OCI-LY3 (cell line): Measurements from ENCODE around the gene TTLL9.
"Not testable (repeated sequence)": the region's sequence is repeated elsewhere in the genome, so short reads cannot be mapped to it uniquely, and the experiment has no call there.

Experiments
- H2AFZ ChIP-seq: fragments of 200-600, 300-600 bp; shearing (Covaris generic); 2 replicates; pipeline ENCODE4 v1.6.0; 2014; ENCODE audit warnings: antibody characterized with exemption, low read depth, low read length
- H3K27ac ChIP-seq: fragments of 200-600, 300-600 bp; sonication (generic); 2 replicates; pipeline ENCODE4 v1.5.1; 2014; ENCODE audit warnings: mild to moderate bottlenecking, low read length, moderate library complexity, mixed read lengths
- H3K27me3 ChIP-seq: fragments of 200-600, 300-600 bp; sonication (generic); 2 replicates; pipeline ENCODE4 v1.6.1; 2014; ENCODE audit warnings: low read depth, low read length, mixed read lengths
- H3K36me3 ChIP-seq: fragments of 200-600, 300-600 bp; sonication (generic); replicated peaks from 2 replicates; pipeline ENCODE3; 2014; ENCODE audit warnings: low read depth, low read length, mixed read lengths
- H3K4me1 ChIP-seq: fragments of 300-600, 200-600 bp; sonication (generic); 2 replicates; pipeline ENCODE4 v1.6.1; 2014; ENCODE audit warnings: low read length, mixed read lengths
- H3K4me2 ChIP-seq: fragments of 200-600, 300-600 bp; sonication (generic); 2 replicates; pipeline ENCODE4 v1.6.1; 2014; ENCODE audit warnings: low read length, mixed read lengths
- H3K4me3 ChIP-seq: fragments of 300-600, 200-600 bp; sonication (generic); 2 replicates; pipeline ENCODE4 v1.5.1; 2014; ENCODE audit warnings: antibody characterized with exemption, mild to moderate bottlenecking, low read length, moderate library complexity
- H3K79me2 ChIP-seq: fragments of 300-600, 200-600 bp; shearing (Covaris generic); 2 replicates; pipeline ENCODE4 v1.6.1; 2014; ENCODE audit warnings: mild to moderate bottlenecking, low read length, mixed read lengths
- H3K9ac ChIP-seq: fragments of 300-600, 200-600 bp; shearing (Covaris generic); 2 replicates; pipeline ENCODE4 v1.6.0; 2014; ENCODE audit warnings: mild to moderate bottlenecking, low read length, moderate library complexity
- H3K9me3 ChIP-seq: fragments of 200-600, 300-600 bp; shearing (Covaris generic); 2 replicates; pipeline ENCODE4 v1.6.1; 2014; ENCODE audit warnings: low read length, mixed read lengths; ENCODE audit not compliant: insufficient read depth
- H4K20me1 ChIP-seq: fragments of 200-600, 300-600 bp; sonication (generic); 2 replicates; pipeline ENCODE4 v1.6.1; 2016; ENCODE audit warnings: low read length, mixed read lengths; ENCODE audit not compliant: insufficient read depth
- CTCF ChIP-seq: fragments of 200-600, 300-600 bp; sonication (generic); IDR thresholded peaks from 2 replicates; pipeline ENCODE4 v1.5.1; 2014; ENCODE audit warnings: antibody characterized with exemption, low read length, low read depth
- EZH2phosphoT487 ChIP-seq: fragments of 200-600 bp; shearing (Covaris generic); IDR thresholded peaks from 2 replicates; pipeline ENCODE4 v1.6.1; 2018; ENCODE audit warnings: antibody characterized with exemption, mixed run types, low read depth

TTLL9 gene

GRCh38 chr20:31920275-31920855 is 49.9 kb downstream of the TTLL9 start:
- Histone ChIP-seq H3K27me3 (no peaks in the 10 kb centered on the region), H3K27ac (no peak overlapping the region), H3K9ac (no peak overlapping the region), H3K36me3 (no peaks in the 10 kb centered on the region), H4K20me1 (no peaks in the 10 kb centered on the region), H2AFZ (no peak overlapping the region), H3K4me2 (no peak overlapping the region), H3K9me3 (no peaks in the 10 kb centered on the region), H3K79me2 (no peaks in the 10 kb centered on the region), H3K4me1 (peaks cover 45% of the 10 kb centered on the region), H3K4me3 (no peak overlapping the region)
- TF ChIP-seq CTCF, result no peak
- TF ChIP-seq EZH2phosphoT487, result no peak

GRCh38 chr20:31921480-31921879 is 51.0 kb downstream of the TTLL9 start:
- not testable (repeated sequence) for H3K4me2 ChIP-seq, H3K36me3 ChIP-seq, H4K20me1 ChIP-seq, H3K9me3 ChIP-seq, H3K9ac ChIP-seq, H2AFZ ChIP-seq, H3K27me3 ChIP-seq, H3K27ac ChIP-seq, H3K4me3 ChIP-seq, H3K79me2 ChIP-seq
- H3K4me1 ChIP-seq, result peaks cover 40% of the 10 kb centered on the region

- Histone ChIP-seq H3K36me3 (no peaks in the 10 kb centered on the region), H3K79me2 (no peaks in the 10 kb centered on the region), H3K4me2 (no peak overlapping the region), H3K9ac (no peak overlapping the region), H3K27me3 (no peaks in the 10 kb centered on the region), H3K4me3 (no peak overlapping the region), H3K27ac (no peak overlapping the region), H2AFZ (no peak overlapping the region), H4K20me1 (no peaks in the 10 kb centered on the region), H3K9me3 (no peaks in the 10 kb centered on the region), H3K4me1 (peaks cover 39% of the 10 kb centered on the region)
- TF ChIP-seq EZH2phosphoT487 (no peak), CTCF (no peak)
Measured at GRCh38 chr20:31922181-31922580, 51.7 kb downstream of the TTLL9 start.

- H4K20me1 ChIP-seq, result no peaks in the 10 kb centered on the region
- H3K4me1 ChIP-seq, result peaks cover 35% of the 10 kb centered on the region
- no peak overlapping the region for H3K4me2 ChIP-seq
- no peaks in the 10 kb centered on the region for H3K27me3 ChIP-seq
- H3K36me3 ChIP-seq, result no peaks in the 10 kb centered on the region
- no peak overlapping the region for H3K9ac ChIP-seq
- no peak overlapping the region for H3K4me3 ChIP-seq
- H3K79me2 ChIP-seq, result no peaks in the 10 kb centered on the region
- no peak overlapping the region for H3K27ac ChIP-seq
- TF ChIP-seq EZH2phosphoT487 (no peak), CTCF (no peak)
- H3K9me3 ChIP-seq, result no peaks in the 10 kb centered on the region
- no peak overlapping the region for H2AFZ ChIP-seq
Measured at GRCh38 chr20:31922588-31922987, 52.2 kb downstream of the TTLL9 start.
